ENCODE results near the gene LSM2.

LSM2 gene

DNA sequence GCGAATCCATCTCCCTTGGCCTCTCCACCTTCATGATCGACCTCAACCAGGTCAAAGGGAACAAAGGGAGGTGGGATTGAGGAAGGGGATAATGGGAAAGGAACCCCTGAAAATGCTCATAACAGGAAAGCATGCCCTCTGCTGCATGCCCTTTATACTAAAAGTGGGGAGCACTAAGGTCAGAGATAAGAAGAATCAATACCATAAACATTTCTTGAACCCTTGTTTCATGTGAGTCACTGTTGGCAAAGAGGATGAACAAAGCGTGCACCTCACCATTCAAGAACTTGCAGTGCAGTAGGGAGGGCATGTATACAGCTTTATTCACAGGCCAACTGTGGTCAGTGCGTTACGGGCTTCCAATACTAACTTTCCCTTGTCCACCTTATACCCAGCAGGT lies 46.0 kb downstream of the LSM2 start:
- Histone ChIP-seq H3K27me3 (replicated peaks; ENCODE audit: insufficient read depth, low read length) (no peaks in the 10 kb centered on the region), H4K20me1 (ENCODE audit: insufficient read depth, low read length) (no peaks in the 10 kb centered on the region), H3K36me3 (replicated peaks; ENCODE audit: insufficient read depth, low read length) (no peaks in the 10 kb centered on the region), H3K9me2 (replicated peaks; ENCODE audit: insufficient read depth, low read length) (no peaks in the 10 kb centered on the region), H2AFZ (ENCODE audit: low read length) (no peak overlapping the region), H3K4me2 (ENCODE audit: low read depth, low read length) (no peak overlapping the region), H3K9ac (ENCODE audit: low read length) (no peak overlapping the region), H3K79me2 (ENCODE audit: low read length) (no peaks in the 10 kb centered on the region), H3F3A (ENCODE audit: insufficient read depth, low read length) (no peaks in the 10 kb centered on the region; the same call in 1 of the 2 replicates), H3K27ac (ENCODE audit: low read length) (no peak overlapping the region), H3K4me1 (ENCODE audit: low read length) (peaks cover 16% of the 10 kb centered on the region), H3K9me3 (replicated peaks; ENCODE audit: insufficient read depth, low read length) (no peaks in the 10 kb centered on the region), H3K4me3 (ENCODE audit: low read length) (no peak overlapping the region)
- TF ChIP-seq EZH2 (optimal IDR thresholded peaks at IDR 0.05; ENCODE audit: low read depth, low read length) = no peak
- TF ChIP-seq, protein P1, sequence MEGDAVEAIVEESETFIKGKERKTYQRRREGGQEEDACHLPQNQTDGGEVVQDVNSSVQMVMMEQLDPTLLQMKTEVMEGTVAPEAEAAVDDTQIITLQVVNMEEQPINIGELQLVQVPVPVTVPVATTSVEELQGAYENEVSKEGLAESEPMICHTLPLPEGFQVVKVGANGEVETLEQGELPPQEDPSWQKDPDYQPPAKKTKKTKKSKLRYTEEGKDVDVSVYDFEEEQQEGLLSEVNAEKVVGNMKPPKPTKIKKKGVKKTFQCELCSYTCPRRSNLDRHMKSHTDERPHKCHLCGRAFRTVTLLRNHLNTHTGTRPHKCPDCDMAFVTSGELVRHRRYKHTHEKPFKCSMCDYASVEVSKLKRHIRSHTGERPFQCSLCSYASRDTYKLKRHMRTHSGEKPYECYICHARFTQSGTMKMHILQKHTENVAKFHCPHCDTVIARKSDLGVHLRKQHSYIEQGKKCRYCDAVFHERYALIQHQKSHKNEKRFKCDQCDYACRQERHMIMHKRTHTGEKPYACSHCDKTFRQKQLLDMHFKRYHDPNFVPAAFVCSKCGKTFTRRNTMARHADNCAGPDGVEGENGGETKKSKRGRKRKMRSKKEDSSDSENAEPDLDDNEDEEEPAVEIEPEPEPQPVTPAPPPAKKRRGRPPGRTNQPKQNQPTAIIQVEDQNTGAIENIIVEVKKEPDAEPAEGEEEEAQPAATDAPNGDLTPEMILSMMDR (IDR thresholded peaks at IDR 0.05; ENCODE audit: low read length) = no peak
- TF ChIP-seq EZH2phosphoT487 (IDR thresholded peaks at IDR 0.05; ENCODE audit: low read length) = no peak
- DNase-seq = no peak

DNA sequence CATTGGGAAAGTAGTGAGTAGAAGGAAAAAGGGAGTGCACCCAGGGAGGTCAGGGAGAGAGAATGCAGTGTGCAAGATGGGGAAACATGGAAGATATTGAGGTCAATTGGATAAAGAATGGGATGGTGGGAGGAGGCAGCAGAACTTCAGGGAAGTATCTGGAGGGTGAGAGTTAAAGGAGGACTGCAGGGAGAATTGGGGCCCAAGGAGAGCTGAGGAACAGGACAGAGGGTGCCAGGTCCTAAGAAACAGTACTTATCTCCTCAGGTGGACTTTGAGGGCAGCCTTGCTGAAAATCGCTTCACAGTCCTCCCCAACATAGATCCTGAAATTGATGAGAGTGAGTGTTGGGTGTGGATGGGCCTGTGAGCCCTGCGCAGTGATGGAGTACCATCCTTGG lies 48.5 kb downstream of the LSM2 start:
- TF ChIP-seq EZH2 (optimal IDR thresholded peaks at IDR 0.05; ENCODE audit: low read depth, low read length) = no peak
- TF ChIP-seq EZH2phosphoT487 (IDR thresholded peaks at IDR 0.05; ENCODE audit: low read length) = no peak
- TF ChIP-seq, protein P1 (IDR thresholded peaks at IDR 0.05; ENCODE audit: low read length) = no peak

DNA sequence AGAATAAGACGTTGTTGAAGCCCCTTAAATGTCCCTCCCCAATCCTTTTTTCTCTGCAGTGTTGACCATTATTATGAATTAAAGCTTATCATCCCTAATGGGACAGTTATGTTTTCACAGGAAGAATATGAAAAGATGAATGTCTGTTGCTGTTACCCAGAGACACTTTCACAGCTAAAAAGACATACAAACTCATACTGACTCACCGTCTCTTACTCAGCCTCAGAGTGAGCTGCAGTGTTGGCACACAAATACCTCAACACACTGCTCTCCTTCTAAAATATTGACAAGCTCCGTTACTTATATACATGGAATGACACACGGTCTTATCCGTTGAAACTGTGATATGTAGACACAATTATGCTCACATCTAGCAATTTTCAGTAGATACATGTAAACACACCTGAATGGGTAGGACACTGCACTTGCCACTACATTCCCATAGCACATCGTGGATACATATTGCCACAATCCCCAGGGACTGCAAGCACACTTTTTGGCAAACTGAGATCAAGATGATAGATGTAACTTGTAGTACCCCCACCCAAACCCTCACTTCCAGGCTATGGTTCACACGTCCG lies 53.9 kb downstream of the LSM2 start:
- H2AFZ ChIP-seq (ENCODE audit: low read length) = no peak overlapping the region
- H3K36me3 ChIP-seq (replicated peaks; ENCODE audit: insufficient read depth, low read length) = no peaks in the 10 kb centered on the region
- H3F3A ChIP-seq (ENCODE audit: insufficient read depth, low read length) = no peaks in the 10 kb centered on the region
- H3K27ac ChIP-seq (ENCODE audit: low read length) = no peak overlapping the region
- no peak overlapping the region for H3K4me3 ChIP-seq (ENCODE audit: low read length)
- H3K9me3 ChIP-seq (replicated peaks; ENCODE audit: insufficient read depth, low read length) = no peaks in the 10 kb centered on the region
- no peaks in the 10 kb centered on the region for H3K9me2 ChIP-seq (replicated peaks; ENCODE audit: insufficient read depth, low read length)
- TF ChIP-seq EZH2 (optimal IDR thresholded peaks at IDR 0.05; ENCODE audit: low read depth, low read length) = no peak
- TF ChIP-seq EZH2phosphoT487 (IDR thresholded peaks at IDR 0.05; ENCODE audit: low read length) = no peak
- TF ChIP-seq, protein P1 (IDR thresholded peaks at IDR 0.05; ENCODE audit: low read length) = no peak
- no peaks in the 10 kb centered on the region for H3K4me1 ChIP-seq (ENCODE audit: low read length)
- no peak overlapping the region for H3K4me2 ChIP-seq (ENCODE audit: low read depth, low read length)
- H3K27me3 ChIP-seq (replicated peaks; ENCODE audit: insufficient read depth, low read length) = no peaks in the 10 kb centered on the region
- DNase-seq = no peak
- no peaks in the 10 kb centered on the region for H4K20me1 ChIP-seq (ENCODE audit: insufficient read depth, low read length)
- no peak overlapping the region for H3K9ac ChIP-seq (ENCODE audit: low read length)
- H3K79me2 ChIP-seq (ENCODE audit: low read length) = no peaks in the 10 kb centered on the region

More for the DNA sequence above, 48.5 kb downstream of the LSM2 start:
- Histone ChIP-seq H3K4me2 (ENCODE audit: low read depth, low read length) (no peak overlapping the region), H3K27me3 (replicated peaks; ENCODE audit: insufficient read depth, low read length) (no peaks in the 10 kb centered on the region), H3K9me3 (replicated peaks; ENCODE audit: insufficient read depth, low read length) (no peaks in the 10 kb centered on the region), H4K20me1 (ENCODE audit: insufficient read depth, low read length) (no peaks in the 10 kb centered on the region), H3K4me3 (ENCODE audit: low read length) (no peak overlapping the region), H3K9ac (ENCODE audit: low read length) (no peak overlapping the region), H3K9me2 (replicated peaks; ENCODE audit: insufficient read depth, low read length) (no peaks in the 10 kb centered on the region), H3K36me3 (replicated peaks; ENCODE audit: insufficient read depth, low read length) (no peaks in the 10 kb centered on the region), H3K4me1 (ENCODE audit: low read length) (no peaks in the 10 kb centered on the region), H3F3A (ENCODE audit: insufficient read depth, low read length) (no peaks in the 10 kb centered on the region), H3K27ac (ENCODE audit: low read length) (no peak overlapping the region), H2AFZ (ENCODE audit: low read length) (no peak overlapping the region), H3K79me2 (ENCODE audit: low read length) (no peaks in the 10 kb centered on the region)
- no peak for DNase-seq
